IPS-NIHi7 (cell line): ENCODE measurements around the gene PCDHGB4.
"Not testable (repeated sequence)": the region's sequence is repeated elsewhere in the genome, so short reads cannot be mapped to it uniquely, and the experiment has no call there.

Source experiments
- DNase-seq: peaks from one replicate; pipeline ENCODE4 v3.0.0; 2012; ENCODE audit warnings: mixed read lengths; ENCODE audit errors: extremely low spot score

The PCDHGB4 gene

DNA sequence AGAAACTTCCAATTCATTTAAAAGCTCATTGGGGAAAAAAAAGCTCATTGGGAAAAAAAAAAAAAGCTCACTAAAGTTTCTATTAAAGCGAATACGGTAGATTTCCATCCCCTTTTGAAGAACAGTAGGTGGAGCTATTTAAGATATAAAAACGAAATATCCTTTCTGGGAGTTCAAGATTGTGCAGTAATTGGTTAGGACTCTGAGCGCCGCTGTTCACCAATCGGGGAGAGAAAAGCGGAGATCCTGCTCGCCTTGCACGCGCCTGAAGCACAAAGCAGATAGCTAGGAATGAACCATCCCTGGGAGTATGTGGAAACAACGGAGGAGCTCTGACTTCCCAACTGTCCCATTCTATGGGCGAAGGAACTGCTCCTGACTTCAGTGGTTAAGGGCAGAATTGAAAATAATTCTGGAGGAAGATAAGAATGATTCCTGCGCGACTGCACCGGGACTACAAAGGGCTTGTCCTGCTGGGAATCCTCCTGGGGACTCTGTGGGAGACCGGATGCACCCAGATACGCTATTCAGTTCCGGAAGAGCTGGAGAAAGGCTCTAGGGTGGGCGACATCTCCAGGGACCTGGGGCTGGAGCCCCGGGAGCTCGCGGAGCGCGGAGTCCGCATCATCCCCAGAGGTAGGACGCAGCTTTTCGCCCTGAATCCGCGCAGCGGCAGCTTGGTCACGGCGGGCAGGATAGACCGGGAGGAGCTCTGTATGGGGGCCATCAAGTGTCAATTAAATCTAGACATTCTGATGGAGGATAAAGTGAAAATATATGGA, 43.0 kb downstream of the PCDHGB4 start, which contains the start of gene PCDHGA12:
Gene PCDHGA12, plus strand, starts transcription at position 176 of the 782 bp plus-strand sequence. Its CDS starts 253 bp downstream, at position 429.
- DNase-seq = no peak

DNA sequence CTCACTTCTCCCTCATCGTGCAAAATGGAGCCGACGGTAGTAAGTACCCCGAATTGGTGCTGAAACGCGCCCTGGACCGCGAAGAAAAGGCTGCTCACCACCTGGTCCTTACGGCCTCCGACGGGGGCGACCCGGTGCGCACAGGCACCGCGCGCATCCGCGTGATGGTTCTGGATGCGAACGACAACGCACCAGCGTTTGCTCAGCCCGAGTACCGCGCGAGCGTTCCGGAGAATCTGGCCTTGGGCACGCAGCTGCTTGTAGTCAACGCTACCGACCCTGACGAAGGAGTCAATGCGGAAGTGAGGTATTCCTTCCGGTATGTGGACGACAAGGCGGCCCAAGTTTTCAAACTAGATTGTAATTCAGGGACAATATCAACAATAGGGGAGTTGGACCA, 43.8 kb downstream of the PCDHGB4 start:
- no peak for DNase-seq

DNA sequence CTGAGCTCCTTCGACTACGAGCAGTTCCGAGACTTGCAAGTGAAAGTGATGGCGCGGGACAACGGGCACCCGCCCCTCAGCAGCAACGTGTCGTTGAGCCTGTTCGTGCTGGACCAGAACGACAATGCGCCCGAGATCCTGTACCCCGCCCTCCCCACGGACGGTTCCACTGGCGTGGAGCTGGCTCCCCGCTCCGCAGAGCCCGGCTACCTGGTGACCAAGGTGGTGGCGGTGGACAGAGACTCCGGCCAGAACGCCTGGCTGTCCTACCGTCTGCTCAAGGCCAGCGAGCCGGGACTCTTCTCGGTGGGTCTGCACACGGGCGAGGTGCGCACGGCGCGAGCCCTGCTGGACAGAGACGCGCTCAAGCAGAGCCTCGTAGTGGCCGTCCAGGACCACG, 44.8 kb downstream of the PCDHGB4 start:
- DNase-seq = not testable (repeated sequence)

DNA sequence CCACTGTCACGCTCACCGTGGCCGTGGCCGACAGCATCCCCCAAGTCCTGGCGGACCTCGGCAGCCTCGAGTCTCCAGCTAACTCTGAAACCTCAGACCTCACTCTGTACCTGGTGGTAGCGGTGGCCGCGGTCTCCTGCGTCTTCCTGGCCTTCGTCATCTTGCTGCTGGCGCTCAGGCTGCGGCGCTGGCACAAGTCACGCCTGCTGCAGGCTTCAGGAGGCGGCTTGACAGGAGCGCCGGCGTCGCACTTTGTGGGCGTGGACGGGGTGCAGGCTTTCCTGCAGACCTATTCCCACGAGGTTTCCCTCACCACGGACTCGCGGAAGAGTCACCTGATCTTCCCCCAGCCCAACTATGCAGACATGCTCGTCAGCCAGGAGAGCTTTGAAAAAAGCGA, 45.2 kb downstream of the PCDHGB4 start:
- not testable (repeated sequence) for DNase-seq

DNA sequence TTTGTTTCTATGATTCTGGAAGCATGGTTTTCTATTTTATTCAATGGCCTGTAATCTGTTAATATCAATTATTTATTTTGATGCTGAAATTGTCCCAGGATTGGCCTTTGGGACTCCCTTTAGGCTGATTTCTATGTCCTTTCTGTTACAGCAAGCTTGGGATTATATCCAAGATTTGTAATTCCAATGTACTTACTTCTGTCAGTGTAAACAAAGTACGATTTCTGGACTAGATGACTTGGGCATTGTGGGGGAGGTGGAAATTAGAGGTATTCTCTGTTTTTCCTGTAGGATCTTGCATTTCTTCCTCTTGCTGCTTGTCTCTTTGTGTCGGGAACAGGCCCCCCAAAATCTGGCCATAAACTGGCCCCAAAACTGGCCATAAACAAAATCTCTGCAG, 46.5 kb downstream of the PCDHGB4 start:
- no peak for DNase-seq

DNA sequence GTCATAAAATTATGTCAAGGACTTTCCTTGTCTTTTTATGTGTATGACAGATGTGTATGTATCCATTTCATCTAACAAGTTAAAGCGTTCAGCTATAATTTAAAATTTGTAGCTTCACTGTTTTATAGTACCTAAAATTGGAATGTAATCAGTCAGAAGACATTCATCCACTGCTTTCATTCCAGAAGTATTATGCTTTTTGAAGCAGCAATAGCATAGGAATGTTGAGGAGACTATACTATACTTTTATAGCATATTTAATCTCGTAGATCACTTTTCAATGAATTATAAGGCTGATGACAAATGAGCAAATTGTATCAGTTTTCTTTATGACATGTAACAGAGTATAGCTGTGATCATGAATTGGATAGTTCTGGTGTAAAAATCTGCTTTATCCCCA, 49.7 kb downstream of the PCDHGB4 start:
- no peak for DNase-seq

DNA sequence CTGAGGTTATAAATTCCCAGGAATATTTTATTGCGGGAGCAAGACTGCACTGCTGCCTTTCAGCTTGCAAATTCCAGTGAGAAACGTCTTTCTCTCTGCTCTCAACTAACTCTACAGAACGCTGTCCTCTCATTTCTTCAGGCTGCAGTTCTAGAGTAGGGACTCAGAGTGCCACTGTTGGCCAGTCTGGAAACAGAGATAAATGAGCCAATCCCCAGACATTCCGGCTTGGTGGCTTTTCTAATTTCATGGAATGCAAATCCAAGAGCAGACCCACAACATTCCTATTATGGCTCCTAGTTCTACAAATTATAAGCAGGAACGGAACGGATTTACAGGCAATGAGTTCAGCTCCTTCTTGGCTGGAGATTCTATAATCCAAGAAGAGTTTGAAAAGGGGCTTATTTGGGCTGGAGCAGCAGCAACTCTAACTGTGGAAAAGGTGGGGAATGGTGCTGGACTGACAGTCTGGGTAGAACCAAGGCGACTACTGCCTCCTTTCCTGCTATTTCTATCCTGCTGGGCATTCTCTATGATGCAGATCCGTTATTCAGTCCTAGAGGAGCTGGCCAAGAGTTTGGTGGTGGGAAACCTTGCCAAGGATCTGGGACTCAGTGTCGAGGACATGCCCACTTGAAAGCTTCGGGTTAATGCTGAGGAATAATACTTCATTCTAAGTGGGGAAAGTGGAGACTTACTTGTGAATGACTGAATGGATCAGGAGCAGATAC, 52.1 kb downstream of the PCDHGB4 start:
- peak; percentile 21 for DNase-seq
